Heart right ventricle (tissue), 16 donors: ENCODE results near the gene GPBP1. TPM values are rescaled to one million over a fixed set of nuclear protein-coding genes. Genes with fewer than 3 reads are reported as not detected.

Experiments
- ATAC-seq, 8 donors: fragments of 200-7000 bp; cut with Tn5 transposase; one replicate each; pipeline ENCODE4 v1.9.1; 2020; ENCODE audit warnings: mild to moderate bottlenecking in 8 of 8, moderate library complexity in 8 of 8, moderate number of reproducible peaks in 1 of 8
- DNase-seq, 2 donors: peaks; one replicate each; pipeline ENCODE4 v3.0.0-alpha.2; 2020
- H3K27ac ChIP-seq, 10 donors: fragments of 200-600 bp; sonication (generic) in 2 of 10; one replicate each; pipeline versions ENCODE4 v1.5.0 to v1.8.0; 2020 to 2022; ENCODE audit warnings: mild to moderate bottlenecking in 3 of 10
- H3K27me3 ChIP-seq, 7 donors: fragments of 200-600 bp; one replicate each; pipeline ENCODE4 v1.8.0; 2021 to 2022; ENCODE audit warnings: mild to moderate bottlenecking in 2 of 7
- H3K36me3 ChIP-seq, 9 donors: fragments of 200-600 bp; sonication (generic) in 1 of 9; one replicate each; pipeline versions ENCODE4 v1.5.0 to v1.8.0; 2020 to 2022; ENCODE audit warnings: mild to moderate bottlenecking in 2 of 9
- H3K4me1 ChIP-seq, 9 donors: fragments of 200-600 bp; sonication (generic) in 1 of 9; one replicate each; pipeline versions ENCODE4 v1.5.0 to v1.8.0; 2020 to 2022; ENCODE audit warnings: mild to moderate bottlenecking in 4 of 9
- H3K4me3 ChIP-seq, 10 donors: fragments of 200-600 bp; sonication (generic) in 2 of 10; one replicate each; pipeline versions ENCODE4 v1.5.0 to v1.8.0; 2020 to 2022; ENCODE audit warnings: mild to moderate bottlenecking in 7 of 10, moderate library complexity in 2 of 10
- H3K9me3 ChIP-seq, 11 donors: fragments of 200-600 bp in 10 of 11; sonication (generic) in 2 of 11; one replicate each; pipeline versions ENCODE4 v1.5.0 to v1.8.0; 2013 to 2022; ENCODE audit warnings: mild to moderate bottlenecking in 2 of 11, control low read depth in 1 of 11, moderate library complexity in 1 of 11
- CTCF ChIP-seq, 9 donors: fragments of 200-600 bp; sonication (generic) in 2 of 9; IDR thresholded peaks; one replicate each; pipeline versions ENCODE4 v1.5.0 to v1.8.0; 2021 to 2022; ENCODE audit warnings: antibody characterized with exemption in 9 of 9, mild to moderate bottlenecking in 5 of 9, moderate library complexity in 1 of 9
- WGBS, 2 donors: extraction: QIAGEN DNeasy Blood & Tissue Kit; methylation state at CpG; one replicate each; pipeline ENCODE4 v1.1.7; 2013; ENCODE audit warnings: inconsistent platforms in 1 of 2; 5-methylcytosine and 5-hydroxymethylcytosine counted together
- intact Hi-C, 10 donors: fragments of 100-400 bp; cut with DNase I; formaldehyde crosslinking; loops; one replicate each; pipeline versions ENCODE4 v1.11.1 to v1.14.2; 2022
- polyA plus RNA-seq, 2 donors: library from polyadenylated mRNA; stranded (reverse); fragments of 200-250 nt; gene quantifications; one replicate each; pipeline ENCODE4 v1.2.3, GENCODE V29; 2013
- total RNA-seq, 10 donors: library from RNA; stranded (reverse); fragmentation: NEBNext Ultra II Directional in 3 of 10; extraction: Animal tissue kit (Norgen Biotek cat#: 25700) in 3 of 10; gene quantifications; one replicate each; pipeline versions ENCODE4 v1.2.1 to v1.2.4, GENCODE V29; 2021 to 2023
- donor health status: Arrhythmogenic right ventricular cardiomyopathy.
- donor health status: ischemic (EF 13 %, LVEDD 7.1; RV severe dilation, severe dysfunction).
- donor health status: healthy with polysubstance abuse.
- donor health status: DM: no; HTN: yes; CAD: no.
- donor health status: DM: no; HTN: no; CAD: no.
- donor health status: ischemic (EF 25% LVEDD 6.9; RV normal size, moderate dysfunction).
- donor health status: ischemic (EF 25% LVEDD 5.7; RV mildly dilated, moderate dysfunction).
- donor health status: healthy.
- donor health status: DM: yes; HTN: yes; CAD: no.
- donor health status: Ischemic cardiomyopathy.
- donor health status: ischemic (EF 35%, LVEDD 5.7; RV mildly dilated, moderate dysfunction).
- donor health status: nonischemic (EF 11% LVEDD 7.7; RV severe dilation, severe dysfunction).
- donor health status: DM: yes; HTN: yes; CAD: no.
- donor health status: PGD.
- donor health status: ischemic (EF 29% LVEDD 5.4; RV normal size, mild dysfunction).
- donor health status: nonischemic (EF 23%, LVEDD 6.1; RV moderate dilation, normal function).

The GPBP1 gene
- total and polyA plus RNA-seq, 12 donors: 40.1 to 69.3 (median 51.0) TPM

- DNase-seq (no peak), ATAC-seq (no peak)
- intact Hi-C loops: no loop called here
- no peaks in the 10 kb centered on the region for H3K9me3 ChIP-seq
- no peaks in the 10 kb centered on the region for H3K27me3 ChIP-seq
- H3K36me3 ChIP-seq: peaks cover 0 to 99% (median 24%) of the 10 kb centered on the region in 9 donors
- no peak overlapping the region for H3K27ac ChIP-seq
- no peak for TF ChIP-seq CTCF (IDR thresholded peaks at IDR 0.05)
- H3K4me1 ChIP-seq: peaks cover 0 to 18% (median 3%) of the 10 kb centered on the region in 9 donors
- H3K4me3 ChIP-seq: no peak overlapping the region
These were observed 85.8 kb downstream of the GPBP1 start for GRCh38 chr5:57259704-57260103.

GRCh38 chr5:57262541-57262940 is 88.7 kb downstream of the GPBP1 start:
- H3K36me3 ChIP-seq: peaks cover 0 to 73% (median 24%) of the 10 kb centered on the region in 9 donors
- no peaks in the 10 kb centered on the region for H3K27me3 ChIP-seq
- H3K4me1 ChIP-seq: peaks cover 0 to 18% (median 3%) of the 10 kb centered on the region in 9 donors
- intact Hi-C loops: no loop called here
- DNase-seq (no peak), ATAC-seq (no peak)
- no peak for TF ChIP-seq CTCF (IDR thresholded peaks at IDR 0.05)
- H3K4me3 ChIP-seq: no peak overlapping the region
- no peak overlapping the region for H3K27ac ChIP-seq
- WGBS, 2 donors: 93% methylated on average over 3 of the region's 3 CpGs
- no peaks in the 10 kb centered on the region for H3K9me3 ChIP-seq

GRCh38 chr5:57267805-57268204 is 93.9 kb downstream of the GPBP1 start:
- Histone ChIP-seq H3K9me3 (no peaks in the 10 kb centered on the region), H3K36me3 (peaks cover 0 to 22% (median 14%) of the 10 kb centered on the region in 9 donors), H3K4me3 (no peak overlapping the region), H3K27me3 (no peaks in the 10 kb centered on the region), H3K4me1 (peaks cover 0 to 4% (median 0%) of the 10 kb centered on the region in 9 donors), H3K27ac (no peak overlapping the region)
- DNase-seq: no peak
- intact Hi-C loops: no loop called here
- no peak for ATAC-seq
- no peak for TF ChIP-seq CTCF (IDR thresholded peaks at IDR 0.05)
- whole genome bisulfite sequencing, 2 donors: 64 to 71% methylated on average over 2 of the region's 2 CpGs

- Histone ChIP-seq H3K27me3 (no peaks in the 10 kb centered on the region), H3K9me3 (no peaks in the 10 kb centered on the region), H3K27ac (no peak overlapping the region), H3K36me3 (no peaks in the 10 kb centered on the region), H3K4me1 (no peaks in the 10 kb centered on the region), H3K4me3 (no peak overlapping the region)
- no peak for ATAC-seq
- TF ChIP-seq CTCF (IDR thresholded peaks at IDR 0.05): no peak
- WGBS, 2 donors: 73 to 76% methylated on average over 5 of the region's 5 CpGs
- DNase-seq: no peak
- intact Hi-C loops: no loop called here
These were observed 102.5 kb downstream of the GPBP1 start for GRCh38 chr5:57276353-57276752.
